HL-60 (cell line): ENCODE measurements around the gene TRPV4.

Experiments
- DNase-seq, 2 experiments: peaks; one replicate each; pipeline ENCODE4 v3.0.0-alpha.2; 2010 to 2020; ENCODE audit warnings: low read depth in 1 of 2, low spot score in 1 of 2
- H3K27ac ChIP-seq: fragments of 250-450 bp; sonication (Bioruptor Pico); replicated peaks from 2 replicates; pipeline ENCODE4 v1.5.1; 2020; ENCODE audit warnings: mild to moderate bottlenecking, moderate library complexity
- H3K27me3 ChIP-seq: fragments of 250-450 bp; sonication (Bioruptor Pico); 2 replicates; pipeline ENCODE4 v1.5.1; 2021; ENCODE audit warnings: mild to moderate bottlenecking, moderate library complexity; ENCODE audit not compliant: insufficient read depth, poor library complexity, severe bottlenecking
- H3K4me3 ChIP-seq: replicated peaks from 2 replicates; pipeline ENCODE4 v1.5.1; 2011; ENCODE audit warnings: mild to moderate bottlenecking, control low read depth, low read length; ENCODE audit not compliant: insufficient read depth
- GABPA ChIP-seq: IDR thresholded peaks from 2 replicates; pipeline ENCODE4 v1.6.1; 2012; ENCODE audit warnings: low read depth
- POLR2AphosphoS5 ChIP-seq: IDR thresholded peaks from 2 replicates; pipeline ENCODE4 v1.6.1; 2012; ENCODE audit warnings: low read depth
- SPI1 ChIP-seq: IDR thresholded peaks from 2 replicates; pipeline ENCODE4 v1.6.1; 2012; ENCODE audit warnings: low read depth, mild to moderate bottlenecking, borderline replicate concordance
- TF ChIP-seq, protein P1 (sequence below): IDR thresholded peaks from one replicate; pipeline ENCODE4 v1.5.1; 2011; ENCODE audit warnings: low read length, control low read depth, inconsistent platforms; ENCODE audit not compliant: insufficient read depth
- TF ChIP-seq, protein P2 (sequence below): IDR thresholded peaks from 2 replicates; pipeline ENCODE4 v1.6.1; 2012; ENCODE audit warnings: low read depth; ENCODE audit not compliant: insufficient replicate concordance

Gene TRPV4

GRCh38 chr12:109802828-109803227 is 30.4 kb downstream of the TRPV4 start:
- no peak for DNase-seq
- Histone ChIP-seq H3K4me3 (no peak overlapping the region), H3K27ac (no peak overlapping the region), H3K27me3 (no peaks in the 10 kb centered on the region)
- TF ChIP-seq POLR2AphosphoS5 (no peak), SPI1 (no peak), GABPA (no peak)
- TF ChIP-seq, protein P1, sequence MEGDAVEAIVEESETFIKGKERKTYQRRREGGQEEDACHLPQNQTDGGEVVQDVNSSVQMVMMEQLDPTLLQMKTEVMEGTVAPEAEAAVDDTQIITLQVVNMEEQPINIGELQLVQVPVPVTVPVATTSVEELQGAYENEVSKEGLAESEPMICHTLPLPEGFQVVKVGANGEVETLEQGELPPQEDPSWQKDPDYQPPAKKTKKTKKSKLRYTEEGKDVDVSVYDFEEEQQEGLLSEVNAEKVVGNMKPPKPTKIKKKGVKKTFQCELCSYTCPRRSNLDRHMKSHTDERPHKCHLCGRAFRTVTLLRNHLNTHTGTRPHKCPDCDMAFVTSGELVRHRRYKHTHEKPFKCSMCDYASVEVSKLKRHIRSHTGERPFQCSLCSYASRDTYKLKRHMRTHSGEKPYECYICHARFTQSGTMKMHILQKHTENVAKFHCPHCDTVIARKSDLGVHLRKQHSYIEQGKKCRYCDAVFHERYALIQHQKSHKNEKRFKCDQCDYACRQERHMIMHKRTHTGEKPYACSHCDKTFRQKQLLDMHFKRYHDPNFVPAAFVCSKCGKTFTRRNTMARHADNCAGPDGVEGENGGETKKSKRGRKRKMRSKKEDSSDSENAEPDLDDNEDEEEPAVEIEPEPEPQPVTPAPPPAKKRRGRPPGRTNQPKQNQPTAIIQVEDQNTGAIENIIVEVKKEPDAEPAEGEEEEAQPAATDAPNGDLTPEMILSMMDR: no peak
- TF ChIP-seq, protein P2, sequence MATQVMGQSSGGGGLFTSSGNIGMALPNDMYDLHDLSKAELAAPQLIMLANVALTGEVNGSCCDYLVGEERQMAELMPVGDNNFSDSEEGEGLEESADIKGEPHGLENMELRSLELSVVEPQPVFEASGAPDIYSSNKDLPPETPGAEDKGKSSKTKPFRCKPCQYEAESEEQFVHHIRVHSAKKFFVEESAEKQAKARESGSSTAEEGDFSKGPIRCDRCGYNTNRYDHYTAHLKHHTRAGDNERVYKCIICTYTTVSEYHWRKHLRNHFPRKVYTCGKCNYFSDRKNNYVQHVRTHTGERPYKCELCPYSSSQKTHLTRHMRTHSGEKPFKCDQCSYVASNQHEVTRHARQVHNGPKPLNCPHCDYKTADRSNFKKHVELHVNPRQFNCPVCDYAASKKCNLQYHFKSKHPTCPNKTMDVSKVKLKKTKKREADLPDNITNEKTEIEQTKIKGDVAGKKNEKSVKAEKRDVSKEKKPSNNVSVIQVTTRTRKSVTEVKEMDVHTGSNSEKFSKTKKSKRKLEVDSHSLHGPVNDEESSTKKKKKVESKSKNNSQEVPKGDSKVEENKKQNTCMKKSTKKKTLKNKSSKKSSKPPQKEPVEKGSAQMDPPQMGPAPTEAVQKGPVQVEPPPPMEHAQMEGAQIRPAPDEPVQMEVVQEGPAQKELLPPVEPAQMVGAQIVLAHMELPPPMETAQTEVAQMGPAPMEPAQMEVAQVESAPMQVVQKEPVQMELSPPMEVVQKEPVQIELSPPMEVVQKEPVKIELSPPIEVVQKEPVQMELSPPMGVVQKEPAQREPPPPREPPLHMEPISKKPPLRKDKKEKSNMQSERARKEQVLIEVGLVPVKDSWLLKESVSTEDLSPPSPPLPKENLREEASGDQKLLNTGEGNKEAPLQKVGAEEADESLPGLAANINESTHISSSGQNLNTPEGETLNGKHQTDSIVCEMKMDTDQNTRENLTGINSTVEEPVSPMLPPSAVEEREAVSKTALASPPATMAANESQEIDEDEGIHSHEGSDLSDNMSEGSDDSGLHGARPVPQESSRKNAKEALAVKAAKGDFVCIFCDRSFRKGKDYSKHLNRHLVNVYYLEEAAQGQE: no peak

DNA sequence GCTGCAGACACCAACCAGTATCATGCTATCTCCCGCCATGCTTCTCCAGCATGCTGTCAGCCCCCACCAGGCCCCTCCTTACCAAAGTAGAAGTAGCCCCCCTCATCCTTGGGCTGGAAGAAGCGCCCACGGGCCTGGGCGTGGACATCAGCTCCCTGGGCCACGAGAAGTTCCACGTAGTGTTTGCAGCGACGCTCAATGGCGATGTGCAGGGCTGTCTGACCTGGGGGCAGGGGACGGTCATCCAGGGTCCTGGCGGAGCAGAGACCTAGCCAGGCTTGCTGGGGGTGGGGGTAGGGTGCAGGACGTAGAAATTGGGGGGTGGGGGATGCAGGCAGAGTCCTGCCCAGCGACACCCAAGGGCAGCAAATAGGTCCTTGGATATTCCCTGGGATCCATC is 32.7 kb downstream of the TRPV4 start:
- Histone ChIP-seq H3K4me3 (no peak overlapping the region), H3K27me3 (no peaks in the 10 kb centered on the region), H3K27ac (no peak overlapping the region)
- DNase-seq: no peak
- TF ChIP-seq, protein P1: no peak
- TF ChIP-seq SPI1: no peak
- no peak for TF ChIP-seq GABPA
- TF ChIP-seq, protein P2: no peak
- no peak for TF ChIP-seq POLR2AphosphoS5

DNA sequence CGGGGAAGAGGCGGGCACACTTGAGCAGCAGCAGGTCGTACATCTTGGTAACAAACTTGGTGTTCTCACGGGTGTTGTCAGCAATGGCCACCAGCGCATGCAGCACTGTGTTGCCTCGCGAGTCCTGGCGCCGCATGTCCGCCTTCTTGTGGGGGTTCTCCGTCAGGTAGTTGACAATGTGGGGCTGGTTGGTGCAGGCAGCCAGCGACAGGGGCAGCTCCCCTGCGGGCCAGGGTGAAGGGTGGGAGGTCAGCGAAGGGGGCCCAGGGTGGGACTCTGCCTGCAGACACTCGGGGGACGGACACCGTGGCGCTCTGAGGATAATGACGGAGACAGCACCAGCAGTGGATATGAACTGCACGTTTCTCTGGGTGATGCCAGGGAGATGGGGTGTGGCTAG is 34.5 kb downstream of the TRPV4 start:
- TF ChIP-seq POLR2AphosphoS5 (no peak), SPI1 (no peak), GABPA (no peak)
- TF ChIP-seq, protein P2: no peak
- TF ChIP-seq, protein P1: no peak
- Histone ChIP-seq H3K27ac (no peak overlapping the region), H3K4me3 (no peak overlapping the region), H3K27me3 (no peaks in the 10 kb centered on the region)
- no peak for DNase-seq
